C4-2B (cell line): ENCODE measurements around the gene MAGOHB.
"Not testable (repeated sequence)": the region's sequence is repeated elsewhere in the genome, so short reads cannot be mapped to it uniquely, and the experiment has no call there.

Experiments used
- H3K27ac ChIP-seq: fragments of 450-650 bp; 2 replicates; pipeline ENCODE4 v1.5.1; 2017
- CTCF ChIP-seq: fragments of 450-650 bp; conservative IDR thresholded peaks from 2 replicates; pipeline ENCODE4 v1.5.1; 2017; ENCODE audit warnings: mild to moderate bottlenecking
- ZFX ChIP-seq: fragments of 450-650 bp; IDR thresholded peaks from 2 replicates; pipeline ENCODE4 v1.6.1; 2017

Gene MAGOHB

DNA sequence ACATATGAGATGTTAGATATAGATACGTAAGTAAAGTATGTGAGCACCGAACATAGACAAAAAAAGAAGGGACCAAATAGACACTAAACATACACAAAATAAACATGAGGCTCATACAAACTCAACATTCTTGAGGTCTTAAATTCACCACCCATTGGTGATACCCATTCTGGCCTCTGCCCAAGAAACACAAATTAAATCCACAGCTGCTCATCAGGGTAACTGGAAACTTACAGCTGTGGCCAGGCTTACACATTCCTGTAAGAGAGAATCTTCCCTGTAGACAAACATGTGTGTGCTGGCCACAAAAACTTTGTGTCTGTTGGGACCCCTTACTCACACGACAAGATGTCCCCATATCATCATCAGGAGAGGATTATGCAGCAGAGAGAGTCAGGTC is 22.4 kb downstream of the MAGOHB start:
- no peak overlapping the region for H3K27ac ChIP-seq
- TF ChIP-seq ZFX, result no peak
- no peak for TF ChIP-seq CTCF

GRCh38 chr12:10584415-10584814 is 29.0 kb downstream of the MAGOHB start:
- no peak for TF ChIP-seq CTCF
- TF ChIP-seq ZFX, result no peak
- H3K27ac ChIP-seq, result no peak overlapping the region

GRCh38 chr12:10582704-10583103 is 30.7 kb downstream of the MAGOHB start:
- TF ChIP-seq CTCF, result no peak
- TF ChIP-seq ZFX, result no peak
- no peak overlapping the region for H3K27ac ChIP-seq

GRCh38 chr12:10582133-10582532 is 31.3 kb downstream of the MAGOHB start:
- not testable (repeated sequence) for H3K27ac ChIP-seq

DNA sequence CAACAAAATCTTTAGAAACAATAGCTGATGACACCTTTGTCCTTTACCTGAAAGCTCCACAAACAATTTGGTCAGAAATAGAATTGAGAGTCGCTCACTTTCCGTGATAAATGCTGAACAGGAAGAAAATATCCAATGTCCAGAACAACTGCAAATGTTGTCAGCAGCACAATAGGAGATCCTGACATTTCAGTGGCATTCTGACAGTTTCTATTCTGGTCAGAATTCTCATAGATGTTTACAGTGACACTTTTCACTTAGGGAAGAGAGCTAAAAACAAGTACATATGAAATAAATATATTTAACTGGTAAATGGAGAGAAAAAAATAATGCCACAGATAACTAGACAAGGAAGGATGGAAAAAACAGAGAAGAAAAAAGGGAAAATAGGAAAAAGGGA is 39.1 kb downstream of the MAGOHB start:
- H3K27ac ChIP-seq, result no peak overlapping the region
- TF ChIP-seq CTCF (no peak), ZFX (no peak)

DNA sequence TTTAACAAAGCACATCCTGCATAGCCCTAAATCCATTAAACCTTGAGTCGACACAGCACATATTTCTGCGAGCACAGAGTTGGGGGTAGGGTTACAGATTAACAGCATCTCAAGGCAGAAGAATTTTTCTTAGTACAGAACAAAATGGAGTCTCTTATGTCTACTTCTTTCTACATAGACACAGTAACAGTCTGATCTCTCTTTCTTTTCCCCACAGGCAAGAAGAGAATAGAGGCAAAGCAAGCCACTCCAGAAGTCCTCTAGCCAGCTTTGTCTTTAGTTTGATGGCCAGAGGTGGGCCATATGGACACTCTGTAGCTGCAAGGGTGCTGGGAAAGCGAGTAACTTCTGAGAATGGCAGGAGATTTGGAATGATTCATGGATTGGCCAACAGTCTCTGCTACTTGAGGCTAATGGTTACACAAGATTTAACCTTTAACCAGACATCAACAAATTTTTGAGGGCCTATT is 41.4 kb downstream of the MAGOHB start:
- not testable (repeated sequence) for H3K27ac ChIP-seq

DNA sequence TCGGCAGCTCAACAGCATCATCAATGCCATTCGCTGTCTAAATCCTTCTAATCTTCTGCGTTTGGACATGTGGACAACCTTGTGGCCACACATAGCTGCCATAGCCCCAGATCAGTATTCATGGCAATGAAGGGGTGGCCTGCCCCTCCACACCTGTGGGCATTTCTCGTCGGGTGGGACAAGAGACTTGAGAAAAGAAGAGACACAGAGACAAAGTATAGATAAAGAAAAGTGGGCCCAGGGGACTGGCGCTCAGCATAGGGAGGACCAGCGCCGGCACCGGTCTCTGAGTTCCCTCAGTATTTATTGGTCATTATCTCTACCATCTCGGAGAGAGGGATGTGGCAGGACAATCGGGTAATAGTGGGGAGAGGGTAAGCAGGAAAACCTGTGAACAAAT is 42.3 kb downstream of the MAGOHB start:
- H3K27ac ChIP-seq, result no peak overlapping the region
- TF ChIP-seq CTCF, result no peak
- no peak for TF ChIP-seq ZFX

DNA sequence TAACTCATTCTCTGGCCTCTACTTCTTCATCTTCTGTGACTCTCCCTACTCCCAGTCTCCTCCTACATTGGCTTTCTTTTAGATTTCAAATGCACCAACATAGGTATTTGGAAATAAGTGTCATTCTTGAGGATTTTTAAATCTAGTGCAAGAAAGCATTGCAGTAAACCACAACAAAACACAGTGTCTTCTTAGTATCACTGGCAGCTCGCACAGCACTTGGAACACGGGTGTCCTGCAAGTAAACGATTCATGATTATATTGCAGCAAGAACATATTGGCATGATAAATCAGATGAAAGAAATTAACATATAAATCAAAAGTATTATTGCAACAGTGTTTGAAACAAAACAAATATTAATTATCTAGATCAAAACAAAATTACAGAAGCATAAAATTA is 45.6 kb downstream of the MAGOHB start:
- no peak overlapping the region for H3K27ac ChIP-seq
- no peak for TF ChIP-seq ZFX
- TF ChIP-seq CTCF, result no peak

- TF ChIP-seq ZFX (no peak), CTCF (no peak)
- H3K27ac ChIP-seq, result no peak overlapping the region
Measured at GRCh38 chr12:10563966-10564365, 49.4 kb downstream of the MAGOHB start.
